Epithelial cell of prostate (primary cell): Measurements from ENCODE around the gene PIEZO2.

Experiments
- DNase-seq: peaks from one replicate; pipeline ENCODE4 v3.0.0-alpha.2; 2011; ENCODE audit warnings: low read depth, low spot score
- H3K27ac ChIP-seq: fragments of 450-650 bp; 2 replicates; pipeline ENCODE4 v1.5.1; 2017; ENCODE audit warnings: mild to moderate bottlenecking

PIEZO2 gene

GRCh38 chr18:10775026-10775425, 374.3 kb downstream of the PIEZO2 start:
- no peak for DNase-seq
- no peak overlapping the region for H3K27ac ChIP-seq

- peak; percentile 10 for DNase-seq
- H3K27ac ChIP-seq = no peak overlapping the region
These were observed 378.2 kb downstream of the PIEZO2 start for GRCh38 chr18:10771053-10771709.

GRCh38 chr18:10770264-10770663, 379.1 kb downstream of the PIEZO2 start:
- no peak for DNase-seq
- H3K27ac ChIP-seq = no peak overlapping the region

GRCh38 chr18:10768221-10768620, 381.1 kb downstream of the PIEZO2 start:
- no peak overlapping the region for H3K27ac ChIP-seq
- DNase-seq = no peak

- no peak overlapping the region for H3K27ac ChIP-seq
- no peak for DNase-seq
These were observed 381.7 kb downstream of the PIEZO2 start for GRCh38 chr18:10767658-10768057.

GRCh38 chr18:10760986-10761385, 388.4 kb downstream of the PIEZO2 start:
- DNase-seq = no peak
- H3K27ac ChIP-seq = no peak overlapping the region

GRCh38 chr18:10759241-10759640, 390.1 kb downstream of the PIEZO2 start:
- H3K27ac ChIP-seq = no peak overlapping the region
- DNase-seq = no peak

GRCh38 chr18:10757946-10758345, 391.4 kb downstream of the PIEZO2 start:
- no peak for DNase-seq
- H3K27ac ChIP-seq = no peak overlapping the region

DNA sequence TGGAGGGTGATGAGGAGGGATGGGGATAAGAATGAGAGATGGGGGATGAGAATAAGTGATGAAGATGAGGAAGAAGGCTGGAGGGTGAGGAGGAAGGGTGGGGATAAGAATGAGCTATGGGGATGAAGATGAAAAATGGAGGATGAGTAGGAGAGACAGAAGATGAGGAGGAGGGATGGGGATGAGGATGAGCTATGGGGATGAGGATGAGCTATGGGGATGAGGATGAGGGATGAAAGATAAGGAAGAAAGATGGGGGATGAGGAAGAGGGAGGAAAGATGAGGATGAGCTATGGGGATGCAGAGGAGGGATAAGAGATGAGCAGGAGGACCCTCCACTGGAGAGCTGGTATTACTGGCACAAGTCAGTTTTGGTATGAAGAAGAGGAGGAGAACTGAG, 392.0 kb downstream of the PIEZO2 start:
- DNase-seq = no peak
- no peak overlapping the region for H3K27ac ChIP-seq

DNA sequence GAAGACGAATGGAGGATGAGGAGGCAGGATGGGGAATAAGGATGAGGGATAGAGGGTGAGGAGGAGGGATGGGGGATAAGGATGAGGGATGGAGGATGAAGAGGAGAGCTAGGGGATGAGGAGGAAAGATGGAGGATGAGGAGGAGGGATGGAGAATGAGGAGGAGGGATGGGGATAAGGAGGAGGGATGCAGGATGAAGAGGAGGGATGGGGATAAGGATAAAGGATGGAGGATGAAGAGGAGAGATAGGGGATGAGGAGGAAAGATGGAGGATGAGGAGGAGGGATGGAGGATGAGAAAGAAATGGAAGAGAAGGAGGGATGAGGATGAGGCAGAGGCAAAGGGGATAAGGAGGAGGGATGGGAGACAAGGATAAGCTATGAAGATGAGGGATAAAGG, 393.5 kb downstream of the PIEZO2 start:
- DNase-seq = no peak
- H3K27ac ChIP-seq = no peak overlapping the region

DNA sequence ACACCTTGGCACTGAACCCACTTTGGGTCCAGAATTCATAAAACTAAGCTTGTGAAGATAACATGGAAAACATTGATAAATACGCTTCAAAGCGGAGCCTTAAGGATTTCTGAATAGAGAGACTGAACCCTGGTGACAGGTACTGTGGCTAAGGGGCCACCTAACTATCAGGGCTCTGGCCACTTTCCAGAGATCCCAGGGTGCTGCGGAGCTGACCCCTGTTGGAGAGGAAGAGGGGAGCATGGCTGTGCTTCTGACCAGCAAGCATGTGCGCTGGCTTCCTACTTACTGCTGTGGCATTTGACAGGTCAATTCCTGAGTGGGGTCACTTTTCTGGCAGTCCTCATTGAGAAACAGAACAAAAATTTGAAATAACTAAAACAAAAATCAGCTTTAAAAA, 395.2 kb downstream of the PIEZO2 start:
- no peak overlapping the region for H3K27ac ChIP-seq
- DNase-seq = no peak

DNA sequence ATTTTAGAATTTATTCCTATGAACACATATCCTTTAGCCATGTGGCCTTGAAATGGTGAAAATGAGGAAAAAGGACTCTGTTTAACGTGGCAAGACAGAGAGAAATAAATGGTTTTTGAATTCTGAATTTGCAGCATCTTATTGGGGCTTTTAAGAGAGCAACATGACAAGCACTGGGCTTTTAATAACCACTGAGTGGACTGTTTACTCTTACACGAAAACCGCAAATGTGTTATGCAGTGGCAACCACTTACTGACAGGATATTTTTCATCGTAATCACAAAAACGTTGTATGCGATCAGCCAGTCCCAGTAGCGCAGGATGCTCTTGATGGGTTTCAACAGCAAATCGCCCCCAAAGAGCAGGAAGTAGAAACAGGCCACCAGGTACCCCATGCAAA, 397.0 kb downstream of the PIEZO2 start:
- no peak for DNase-seq
- H3K27ac ChIP-seq = no peak overlapping the region

DNA sequence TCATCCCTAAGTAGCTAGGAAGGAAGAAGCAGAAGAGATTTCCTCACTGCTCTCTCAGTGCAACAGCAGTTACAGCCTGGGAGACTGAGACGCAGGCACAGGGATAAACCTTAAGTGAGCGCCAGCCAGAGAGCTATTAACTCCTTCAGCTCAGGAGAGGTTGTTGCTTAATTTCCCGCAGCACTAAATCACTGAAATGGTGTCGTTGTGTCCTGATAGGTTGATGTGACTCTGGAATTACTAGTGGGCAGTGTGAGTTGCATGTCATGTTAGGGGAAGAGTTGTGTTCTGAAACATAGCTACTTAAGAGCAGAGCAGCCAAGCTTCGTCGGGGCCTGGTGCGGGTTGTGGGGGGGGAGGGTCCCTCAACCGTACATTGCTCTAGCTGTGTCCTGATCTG, 397.7 kb downstream of the PIEZO2 start:
- no peak overlapping the region for H3K27ac ChIP-seq
- no peak for DNase-seq

- DNase-seq = no peak
These were observed 399.0 kb downstream of the PIEZO2 start for GRCh38 chr18:10750191-10751035.

GRCh38 chr18:10748641-10749040, 400.7 kb downstream of the PIEZO2 start:
- no peak overlapping the region for H3K27ac ChIP-seq
- no peak for DNase-seq

More at GRCh38 chr18:10750191-10751035, 399.0 kb downstream of the PIEZO2 start:
- no peak overlapping the region for H3K27ac ChIP-seq

GRCh38 chr18:10745971-10746370, 403.4 kb downstream of the PIEZO2 start:
- H3K27ac ChIP-seq = no peak overlapping the region
- no peak for DNase-seq

- no peak overlapping the region for H3K27ac ChIP-seq
- no peak for DNase-seq
These were observed 404.1 kb downstream of the PIEZO2 start for GRCh38 chr18:10745219-10745618.

DNA sequence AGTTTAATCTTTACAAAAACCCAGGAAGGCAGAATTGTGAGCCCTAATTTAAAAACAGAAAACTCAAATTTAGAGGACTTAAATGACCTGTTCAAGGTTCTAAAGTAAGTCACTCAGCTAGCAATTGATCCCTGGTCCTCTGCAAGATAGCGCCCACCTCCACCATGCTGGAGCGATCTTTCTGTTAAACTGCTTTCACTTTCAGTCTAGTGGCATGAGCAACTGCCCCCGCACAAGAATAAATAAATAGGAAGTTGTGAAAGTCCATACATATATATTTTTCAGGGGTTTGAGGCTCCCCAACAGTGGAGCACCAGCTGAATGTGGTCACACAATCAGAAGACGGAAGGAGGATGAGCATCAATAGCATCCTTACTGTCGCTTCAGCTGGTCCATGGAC, 405.6 kb downstream of the PIEZO2 start:
- no peak overlapping the region for H3K27ac ChIP-seq
- no peak for DNase-seq

DNA sequence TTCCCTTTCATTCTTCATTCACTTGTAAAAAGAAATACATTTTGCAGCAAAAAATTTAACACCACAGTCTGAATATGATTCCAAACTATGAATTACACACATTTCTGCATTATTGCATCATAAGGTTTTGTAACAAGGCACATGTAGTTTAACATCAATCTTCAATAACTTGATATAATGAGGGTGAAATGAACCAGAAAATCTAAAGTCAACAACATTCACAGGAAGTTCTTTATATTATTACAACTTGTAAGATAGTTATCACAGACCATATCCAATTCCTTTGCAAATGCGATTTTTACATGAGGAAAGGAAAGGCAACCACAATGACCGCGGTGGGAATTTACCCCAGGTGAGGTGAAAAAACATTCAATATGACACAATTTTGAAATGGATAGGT, 410.2 kb downstream of the PIEZO2 start:
- no peak for DNase-seq
- no peak overlapping the region for H3K27ac ChIP-seq

- no peak for DNase-seq
- no peak overlapping the region for H3K27ac ChIP-seq
These were observed 412.4 kb downstream of the PIEZO2 start for GRCh38 chr18:10736984-10737383.

DNA sequence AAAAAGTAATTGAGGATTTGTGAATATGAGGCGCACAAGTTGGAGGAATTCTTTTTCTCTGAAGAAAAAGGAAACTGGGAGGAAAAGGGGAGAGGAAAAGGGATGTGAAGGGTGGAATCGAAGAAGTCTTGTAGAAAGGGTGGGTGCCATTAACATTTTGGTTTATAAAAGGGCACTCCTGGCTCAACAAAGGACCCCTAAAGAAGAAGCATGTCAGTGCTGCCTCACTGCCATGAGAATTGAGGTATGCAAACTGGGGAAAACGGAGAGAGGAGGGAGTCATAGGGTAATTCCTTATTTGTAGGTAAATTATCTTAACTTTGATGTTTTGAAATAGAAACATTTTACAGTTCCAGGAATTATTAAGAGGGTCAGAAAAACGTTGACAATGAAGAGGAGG, 416.4 kb downstream of the PIEZO2 start:
- DNase-seq = no peak
- H3K27ac ChIP-seq = no peak overlapping the region

DNA sequence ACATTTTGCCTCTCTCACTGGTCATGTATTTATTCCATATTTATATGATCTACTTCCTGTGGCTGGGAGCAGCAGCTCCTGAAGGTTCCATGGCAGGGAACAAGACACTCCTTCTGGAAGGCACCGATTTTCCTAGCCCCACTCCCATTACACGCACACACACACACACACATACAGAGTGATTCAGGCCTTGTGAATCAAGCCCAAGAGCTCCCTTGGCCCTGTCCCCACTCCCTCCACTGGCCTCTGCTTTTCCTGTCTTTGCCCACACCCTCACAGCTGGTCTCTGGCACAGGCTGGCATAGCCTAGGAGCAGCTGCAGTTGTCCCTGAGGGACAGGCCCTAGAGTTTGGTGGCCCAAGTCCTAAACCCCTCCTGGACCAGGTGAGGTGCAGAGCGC, 421.9 kb downstream of the PIEZO2 start:
- H3K27ac ChIP-seq = no peak overlapping the region
- no peak for DNase-seq
